HG02678 (cell line): ENCODE results near the gene SLC15A4.
"Not testable (repeated sequence)": the region's sequence is repeated elsewhere in the genome, so short reads cannot be mapped to it uniquely, and the experiment has no call there.

ENCODE experiments used
- ATAC-seq: cut with Tn5 transposase; IDR thresholded peaks from one replicate; pipeline ENCODE4 v1.9.1; 2021; ENCODE audit warnings: mild to moderate bottlenecking, moderate library complexity; ENCODE audit not compliant: unreplicated experiment

The SLC15A4 gene

DNA sequence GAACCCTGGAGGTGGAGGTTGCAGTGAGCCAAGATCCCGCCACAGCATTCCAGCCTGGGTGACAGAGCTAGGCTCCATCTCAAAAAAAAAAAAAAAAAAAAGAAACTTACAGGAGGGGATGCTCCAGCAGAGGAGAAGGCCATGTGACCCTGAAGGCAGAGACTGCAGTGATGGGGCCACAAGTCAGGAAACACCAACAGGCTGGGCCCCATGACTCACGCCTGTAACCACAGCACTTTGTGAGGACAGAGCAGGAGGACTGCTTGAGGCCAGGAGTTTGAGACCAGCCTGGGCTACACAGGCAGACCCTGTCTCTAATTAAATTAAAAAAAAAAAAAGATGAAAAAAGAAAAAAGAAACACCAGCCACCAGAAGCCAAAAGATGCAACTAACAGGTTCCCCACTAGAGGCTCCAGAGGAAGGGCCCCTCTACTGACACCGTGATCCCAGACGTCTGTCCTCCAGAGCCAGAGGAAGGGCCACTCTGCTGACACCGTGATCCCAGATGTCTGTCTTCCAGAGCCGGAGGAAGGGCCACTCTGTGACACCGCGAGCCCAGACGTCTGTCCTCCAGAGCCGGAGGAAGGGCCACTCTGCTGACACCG lies 20.4 kb upstream of the SLC15A4 start:
- no peak for ATAC-seq

- no peak for ATAC-seq
Observed at GRCh38 chr12:128843538-128843937, 19.8 kb upstream of the SLC15A4 start.

DNA sequence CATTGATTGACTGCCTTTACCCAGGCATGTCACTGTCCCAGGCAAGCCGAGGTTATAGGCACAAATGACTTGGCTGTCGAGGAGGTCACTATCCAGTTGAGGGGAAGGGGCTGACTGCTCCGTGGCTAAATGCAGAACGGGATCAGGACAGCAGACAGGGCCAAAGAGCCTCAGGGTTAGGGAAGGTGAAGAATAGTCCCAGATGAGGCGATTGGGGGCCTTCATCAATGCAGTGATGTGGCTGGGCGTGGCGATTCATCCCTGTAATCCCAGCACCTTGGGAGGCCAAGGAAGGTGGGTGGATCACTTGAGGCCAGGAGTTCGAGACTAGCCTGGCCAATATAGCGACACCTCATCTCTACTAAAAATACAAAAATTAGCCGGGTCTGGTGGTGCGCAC lies 18.8 kb upstream of the SLC15A4 start:
- no peak for ATAC-seq

- ATAC-seq: peak; percentile 75
Observed at GRCh38 chr12:128840862-128841468, 17.2 kb upstream of the SLC15A4 start.

GRCh38 chr12:128839885-128840284 lies 16.1 kb upstream of the SLC15A4 start:
- not testable (repeated sequence) for ATAC-seq

GRCh38 chr12:128833418-128833817 lies 9.7 kb upstream of the SLC15A4 start:
- no peak for ATAC-seq

- peak; percentile 38 for ATAC-seq
Observed at GRCh38 chr12:128830505-128830893, 6.7 kb upstream of the SLC15A4 start.

DNA sequence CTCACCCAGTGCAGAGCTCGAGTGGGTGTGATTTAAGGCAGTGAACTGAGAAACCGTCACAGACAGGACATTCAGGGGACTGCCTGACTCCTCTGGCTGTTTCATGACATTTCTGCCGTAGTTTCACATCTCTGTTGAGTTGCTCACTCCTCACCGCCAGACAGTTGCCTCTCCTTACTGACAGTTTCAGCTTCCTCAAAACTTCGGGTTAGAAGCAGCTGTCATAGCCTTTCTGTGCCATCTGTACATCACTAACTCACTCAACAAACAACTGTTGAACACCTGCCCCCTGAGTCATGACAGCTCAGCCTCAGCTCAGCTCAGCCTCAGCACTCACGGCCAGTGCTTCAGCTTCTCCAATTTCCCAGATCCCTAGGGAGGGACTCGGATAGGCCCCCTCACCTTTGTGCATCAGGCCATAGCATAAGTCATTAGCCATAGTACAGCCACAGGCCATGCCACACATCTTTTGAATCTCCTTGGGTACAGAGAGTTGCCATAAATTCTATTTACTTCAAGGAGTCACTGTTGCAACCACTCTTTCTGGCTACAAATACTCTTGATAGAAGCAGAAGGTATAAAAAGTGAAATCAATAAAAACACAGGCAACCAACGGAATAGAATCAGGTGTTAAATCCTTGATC lies 6.2 kb upstream of the SLC15A4 start:
- peak; percentile 91 for ATAC-seq

DNA sequence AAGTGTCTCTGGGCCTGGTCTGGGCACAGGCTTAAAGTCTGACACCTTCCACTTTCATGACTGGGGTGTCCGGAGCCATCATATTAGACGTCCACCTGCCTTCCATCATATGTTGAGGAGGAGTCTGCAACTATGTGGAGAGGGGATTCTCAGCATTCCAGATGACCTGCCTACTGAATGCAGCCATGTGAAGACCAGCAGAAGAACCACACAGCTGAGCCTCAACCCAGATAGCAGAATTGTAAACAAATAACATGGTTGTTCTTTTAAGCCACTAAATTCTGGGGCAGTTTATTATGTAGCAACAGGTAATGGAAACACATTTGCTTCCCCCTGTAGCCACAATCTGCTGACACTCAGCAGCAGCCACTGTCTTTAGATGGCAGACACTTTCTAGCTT lies 4.0 kb upstream of the SLC15A4 start:
- ATAC-seq: no peak

- no peak for ATAC-seq
Observed at GRCh38 chr12:128825835-128826234, 2.1 kb upstream of the SLC15A4 start.

GRCh38 chr12:128823216-128823915 lies 392 bp downstream of the SLC15A4 start:
- ATAC-seq: peak; percentile 23

- ATAC-seq: peak; percentile 60
Observed at GRCh38 chr12:128820723-128821432, 2.9 kb downstream of the SLC15A4 start.

- no peak for ATAC-seq
Observed at GRCh38 chr12:128820253-128820652, 3.5 kb downstream of the SLC15A4 start.

DNA sequence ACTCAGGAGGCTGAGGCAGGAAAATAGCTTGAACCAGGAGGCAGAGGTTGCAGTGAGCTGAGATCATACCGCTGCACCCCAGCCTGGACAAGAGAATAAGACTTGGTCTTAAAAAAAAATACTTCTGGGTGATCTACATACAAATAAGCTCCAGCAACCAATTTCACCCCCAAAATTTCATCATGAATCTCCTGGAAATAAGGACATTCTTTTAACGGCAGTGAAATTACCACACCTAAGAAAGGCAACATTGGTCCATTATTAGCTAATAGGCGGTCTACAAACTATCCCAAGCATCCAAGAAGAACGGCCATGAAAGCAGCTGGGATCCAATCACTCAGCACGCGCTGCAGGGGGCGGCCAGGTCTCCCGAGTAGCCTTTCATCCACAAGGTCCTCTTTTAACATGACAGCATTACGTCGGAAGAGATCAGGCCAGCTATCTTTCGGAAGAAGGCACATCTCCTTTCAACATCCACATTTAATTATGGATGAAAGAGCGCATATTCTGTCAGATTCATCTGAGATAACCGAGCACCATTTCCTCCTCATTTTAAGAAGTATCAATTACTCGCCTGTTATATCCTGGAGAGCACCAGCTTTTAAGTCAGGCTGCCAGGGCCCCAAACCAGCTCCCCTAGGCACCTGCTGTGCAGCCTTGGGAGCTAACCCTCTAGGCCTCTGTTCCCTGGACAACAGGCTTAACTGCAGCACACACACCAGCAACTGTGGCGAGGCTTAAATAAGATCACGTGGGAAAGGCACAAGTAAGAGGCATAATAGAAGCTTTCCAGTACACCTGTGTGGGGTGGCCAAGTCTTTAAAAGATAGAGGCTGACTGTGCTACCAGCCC lies 4.2 kb downstream of the SLC15A4 start:
- ATAC-seq: no peak

- peak; percentile 34 for ATAC-seq
Observed at GRCh38 chr12:128818065-128819022, 5.4 kb downstream of the SLC15A4 start.

DNA sequence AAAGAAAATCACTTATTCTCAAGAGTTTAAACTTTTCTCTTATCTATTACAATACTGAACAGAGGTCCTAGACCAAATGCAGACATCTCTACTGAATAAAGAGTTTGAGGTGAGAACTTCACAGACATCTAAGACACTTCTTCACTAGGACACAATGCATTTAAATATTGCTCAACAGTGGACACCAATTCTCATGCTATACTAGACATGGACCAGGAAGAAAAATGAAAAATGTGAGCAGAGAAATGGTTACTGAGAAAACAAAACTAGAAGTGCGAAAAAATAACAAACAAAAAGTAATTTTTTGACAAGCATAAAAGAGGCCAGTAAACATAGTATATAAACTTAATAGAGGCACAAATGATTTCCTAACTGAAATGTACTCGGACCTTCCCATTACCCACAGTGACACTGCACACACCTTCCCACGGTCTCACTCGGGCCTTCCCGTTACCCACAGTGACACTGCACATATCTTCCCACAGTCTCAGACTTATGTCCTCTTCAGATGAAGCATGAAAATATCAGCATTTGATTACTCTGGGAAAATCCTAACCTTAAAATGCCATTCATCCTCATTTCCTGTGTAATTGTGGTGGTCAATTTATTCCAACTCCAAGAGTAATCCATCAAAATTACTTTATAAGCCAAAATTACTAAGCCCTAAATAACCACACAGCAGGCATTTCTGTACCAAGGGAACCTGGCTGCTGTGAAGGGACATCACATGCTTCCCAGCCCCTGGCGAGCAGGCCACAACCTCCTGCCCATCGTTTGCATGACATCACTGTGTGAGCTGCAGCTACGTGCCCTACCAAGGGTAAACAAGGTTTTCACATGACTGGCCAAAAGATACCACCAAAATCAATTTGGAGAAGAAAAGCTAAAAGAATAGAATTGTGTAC lies 6.4 kb downstream of the SLC15A4 start:
- peak; percentile 40 for ATAC-seq

- no peak for ATAC-seq
Observed at GRCh38 chr12:128816643-128816920, 7.2 kb downstream of the SLC15A4 start.
